GM12873 (cell line): ENCODE results near the gene CCDC85B.

ENCODE experiments used
- TF ChIP-seq, protein P1 (sequence below): IDR thresholded peaks from 2 replicates; pipeline ENCODE4 v1.5.1; 2012; ENCODE audit warnings: low read depth, mild to moderate bottlenecking, moderate library complexity, low read length, control low read depth; ENCODE audit not compliant: insufficient read depth; ENCODE audit errors: missing control alignments

The CCDC85B gene

GRCh38 chr11:65887723-65888162, 2.7 kb upstream of the CCDC85B start:
- TF ChIP-seq, protein P1, sequence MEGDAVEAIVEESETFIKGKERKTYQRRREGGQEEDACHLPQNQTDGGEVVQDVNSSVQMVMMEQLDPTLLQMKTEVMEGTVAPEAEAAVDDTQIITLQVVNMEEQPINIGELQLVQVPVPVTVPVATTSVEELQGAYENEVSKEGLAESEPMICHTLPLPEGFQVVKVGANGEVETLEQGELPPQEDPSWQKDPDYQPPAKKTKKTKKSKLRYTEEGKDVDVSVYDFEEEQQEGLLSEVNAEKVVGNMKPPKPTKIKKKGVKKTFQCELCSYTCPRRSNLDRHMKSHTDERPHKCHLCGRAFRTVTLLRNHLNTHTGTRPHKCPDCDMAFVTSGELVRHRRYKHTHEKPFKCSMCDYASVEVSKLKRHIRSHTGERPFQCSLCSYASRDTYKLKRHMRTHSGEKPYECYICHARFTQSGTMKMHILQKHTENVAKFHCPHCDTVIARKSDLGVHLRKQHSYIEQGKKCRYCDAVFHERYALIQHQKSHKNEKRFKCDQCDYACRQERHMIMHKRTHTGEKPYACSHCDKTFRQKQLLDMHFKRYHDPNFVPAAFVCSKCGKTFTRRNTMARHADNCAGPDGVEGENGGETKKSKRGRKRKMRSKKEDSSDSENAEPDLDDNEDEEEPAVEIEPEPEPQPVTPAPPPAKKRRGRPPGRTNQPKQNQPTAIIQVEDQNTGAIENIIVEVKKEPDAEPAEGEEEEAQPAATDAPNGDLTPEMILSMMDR, result no peak

- TF ChIP-seq, protein P1, result peak; percentile 79
Observed at GRCh38 chr11:65888163-65888814, 2.2 kb upstream of the CCDC85B start, which contains the start of gene FIBP. Gene FIBP (minus strand): TSS chr11:65888471. CDS start chr11:65888418, 53 bp downstream.

DNA sequence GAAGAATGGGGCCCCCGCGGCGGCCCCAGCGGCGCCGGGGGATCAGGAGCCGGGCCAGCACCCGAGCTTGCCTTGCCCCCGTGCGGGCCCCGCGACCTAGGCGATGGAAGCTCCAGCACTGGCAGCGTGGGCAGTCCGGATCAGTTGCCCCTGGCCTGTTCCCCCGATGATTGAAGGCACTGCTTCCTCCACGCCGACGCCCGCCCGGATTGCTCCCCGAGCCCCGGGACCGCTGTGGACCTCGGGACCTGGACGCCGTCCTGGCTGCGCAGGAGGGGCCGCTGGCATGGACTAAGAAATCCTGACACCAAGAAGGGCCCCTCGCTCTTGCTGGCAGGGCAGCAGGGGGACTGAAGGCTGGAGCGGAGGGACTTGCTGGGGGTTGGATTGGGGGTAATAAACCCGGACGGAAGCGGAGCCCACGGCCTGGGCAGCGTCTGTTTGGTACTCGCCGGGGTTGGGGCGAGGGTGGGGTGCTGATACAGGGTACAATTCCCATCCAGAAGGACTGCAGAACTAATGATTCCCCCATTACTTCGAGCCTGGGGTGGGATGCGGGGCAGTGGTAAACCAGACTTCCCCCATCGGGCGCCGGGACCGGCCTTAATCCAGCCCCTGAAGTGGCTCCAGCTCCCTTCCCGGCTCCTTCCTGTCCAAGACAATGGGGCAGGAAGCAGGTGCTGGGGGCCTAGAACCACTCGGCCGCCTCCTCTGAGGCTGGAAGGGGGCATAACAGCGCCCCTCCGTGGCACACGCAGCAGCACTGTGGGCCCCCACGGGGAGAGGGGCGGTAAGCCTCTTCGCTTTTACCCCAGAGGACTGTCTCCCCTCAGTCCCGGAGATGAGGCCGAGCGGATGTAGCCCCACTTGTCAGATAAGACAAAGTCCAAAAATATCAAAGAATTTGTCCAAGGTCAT, 1.0 kb downstream of the CCDC85B start:
- TF ChIP-seq, protein P1, result peak; percentile 67

DNA sequence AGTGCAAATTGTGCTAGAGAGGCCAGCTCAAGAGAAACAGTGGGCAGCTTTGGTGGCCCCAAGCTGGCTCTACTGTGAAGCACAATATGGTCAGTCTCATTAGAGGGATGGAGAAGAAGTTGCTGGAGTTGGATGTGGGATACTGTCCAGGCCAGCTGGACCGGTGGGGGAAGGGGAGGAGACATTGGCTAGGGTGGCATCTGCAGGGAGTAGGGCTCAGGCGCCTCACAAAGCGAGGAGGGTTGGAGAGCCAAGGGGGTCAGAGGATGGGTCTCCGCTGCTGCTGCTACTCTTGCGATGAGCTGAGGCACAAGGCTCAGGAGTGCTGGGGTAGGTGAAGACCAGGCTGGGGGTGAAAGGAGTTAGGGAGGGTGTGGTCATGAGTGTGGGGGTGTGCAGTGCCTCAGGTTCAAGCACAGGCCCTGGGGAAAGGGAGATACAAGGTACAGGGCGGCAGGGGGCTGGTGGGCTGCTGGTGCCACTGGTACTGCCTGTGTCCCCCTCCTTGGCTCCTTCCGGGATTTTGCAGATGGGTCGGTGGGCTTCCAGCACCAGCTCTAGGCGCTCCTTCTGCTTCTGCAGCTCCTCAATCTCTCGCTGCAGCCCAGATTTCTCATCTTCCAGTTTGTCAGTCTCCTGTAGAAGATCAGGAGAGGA, 2.3 kb downstream of the CCDC85B start:
- TF ChIP-seq, protein P1, result no peak

- TF ChIP-seq, protein P1, result no peak
Observed at GRCh38 chr11:65894034-65894591, 3.6 kb downstream of the CCDC85B start.

GRCh38 chr11:65895482-65895981, 5.1 kb downstream of the CCDC85B start:
- TF ChIP-seq, protein P1, result no peak
